GM23338 (cell line): ENCODE results near the gene PLAC8L1. TPM values are rescaled to one million over a fixed set of nuclear protein-coding genes. Genes with fewer than 3 reads are reported as not detected.

ENCODE experiments used
- ATAC-seq: fragments of 200-7000 bp; cut with Tn5 transposase; 3 replicates; pipeline ENCODE4 v1.9.1; 2020
- DNase-seq: peaks from one replicate; pipeline ENCODE4 v3.0.0-alpha.2; 2015; ENCODE audit warnings: low spot score
- H2AFZ ChIP-seq: fragments of 200-600 bp; sonication (generic); 2 replicates; pipeline ENCODE4 v1.8.0; 2016; ENCODE audit warnings: antibody characterized with exemption, mild to moderate bottlenecking, moderate library complexity
- H3F3A ChIP-seq: fragments of 200-600 bp; sonication (generic); replicated peaks from 2 replicates; pipeline ENCODE4 v1.8.0; 2017; ENCODE audit warnings: antibody characterized with exemption, mixed run types, low read depth
- H3K27ac ChIP-seq: fragments of 200-600 bp; sonication (generic); 2 replicates; pipeline ENCODE4 v1.6.1; 2016; ENCODE audit warnings: low read depth
- H3K27me3 ChIP-seq: fragments of 200-600 bp; sonication (generic); 2 replicates; pipeline ENCODE4 v1.8.0; 2016; ENCODE audit warnings: mild to moderate bottlenecking, mixed run types, moderate library complexity; ENCODE audit not compliant: insufficient read depth
- H3K36me3 ChIP-seq: fragments of 200-600 bp; sonication (generic); 2 replicates; pipeline ENCODE4 v1.8.0; 2016; ENCODE audit warnings: mild to moderate bottlenecking; ENCODE audit not compliant: insufficient read depth
- H3K4me1 ChIP-seq: fragments of 200-600 bp; sonication (generic); 2 replicates; pipeline ENCODE4 v1.8.0; 2016; ENCODE audit warnings: mild to moderate bottlenecking, moderate library complexity; ENCODE audit not compliant: insufficient read depth
- H3K4me2 ChIP-seq: fragments of 200-600 bp; sonication (generic); 2 replicates; pipeline ENCODE4 v1.7.1; 2017; ENCODE audit warnings: mixed run types
- H3K4me3 ChIP-seq: fragments of 200-600 bp; sonication (generic); 2 replicates; pipeline ENCODE4 v1.6.1; 2016; ENCODE audit warnings: mixed run types
- H3K79me2 ChIP-seq: fragments of 200-600 bp; sonication (generic); replicated peaks from 2 replicates; pipeline ENCODE4 v1.8.0; 2017; ENCODE audit warnings: mild to moderate bottlenecking; ENCODE audit not compliant: insufficient read depth
- H3K9me2 ChIP-seq: fragments of 200-600 bp; sonication (generic); 2 replicates; pipeline ENCODE4 v1.8.0; 2017; ENCODE audit not compliant: insufficient read depth
- H4K20me1 ChIP-seq: fragments of 200-600 bp; sonication (generic); replicated peaks from 2 replicates; pipeline ENCODE4 v1.8.0; 2017; ENCODE audit warnings: mild to moderate bottlenecking; ENCODE audit not compliant: insufficient read depth
- H3K27ac Mint-ChIP-seq: 2 replicates; pipeline ENCODE4 v1.8.0; 2020; ENCODE audit warnings: inconsistent platforms, mild to moderate bottlenecking, moderate library complexity, mixed read lengths
- H3K27me3 Mint-ChIP-seq: 3 replicates; pipeline ENCODE4 v1.8.0; 2022; ENCODE audit warnings: low read depth, mild to moderate bottlenecking, moderate library complexity, mixed read lengths, inconsistent platforms; ENCODE audit not compliant: insufficient read depth, poor library complexity
- H3K36me3 Mint-ChIP-seq: 3 replicates; pipeline ENCODE4 v1.8.0; 2021; ENCODE audit warnings: low read depth, mild to moderate bottlenecking, inconsistent platforms, moderate library complexity, mixed read lengths
- H3K4me1 Mint-ChIP-seq: 3 replicates; pipeline ENCODE4 v1.8.0; 2020; ENCODE audit warnings: mild to moderate bottlenecking, inconsistent platforms, mixed read lengths
- H3K4me3 Mint-ChIP-seq: 3 replicates; pipeline ENCODE4 v1.8.0; 2021; ENCODE audit warnings: moderate library complexity, mild to moderate bottlenecking, inconsistent platforms, mixed read lengths
- H3K9me3 Mint-ChIP-seq: 3 replicates; pipeline ENCODE4 v1.8.0; 2020; ENCODE audit warnings: moderate library complexity, mild to moderate bottlenecking, inconsistent platforms, mixed read lengths
- CREB1 ChIP-seq: fragments of 250-450 bp; sonication (Bioruptor Pico); IDR thresholded peaks from 2 replicates; pipeline ENCODE4 v1.5.0; 2020; ENCODE audit warnings: low read depth, mild to moderate bottlenecking, moderate library complexity
- EZH2 ChIP-seq: fragments of 200-600 bp; sonication (generic); IDR thresholded peaks from one replicate; pipeline ENCODE4 v1.8.0; 2017; ENCODE audit warnings: antibody characterized with exemption, mild to moderate bottlenecking, low read depth; ENCODE audit not compliant: unreplicated experiment
- EZH2phosphoT487 ChIP-seq: fragments of 200-600 bp; sonication (generic); IDR thresholded peaks from one replicate; pipeline ENCODE4 v1.8.1; 2018; ENCODE audit warnings: antibody characterized with exemption; ENCODE audit not compliant: unreplicated experiment
- JUNB ChIP-seq: IDR thresholded peaks from one replicate; pipeline ENCODE4 v1.6.1; 2016; ENCODE audit warnings: antibody characterized with exemption; ENCODE audit not compliant: unreplicated experiment
- NANOG ChIP-seq: IDR thresholded peaks from 2 replicates; pipeline ENCODE4 v1.6.1; 2016; ENCODE audit warnings: antibody characterized with exemption, borderline replicate concordance
- POLR2AphosphoS5 ChIP-seq: IDR thresholded peaks from 2 replicates; pipeline ENCODE4 v1.6.1; 2016; ENCODE audit warnings: antibody characterized with exemption, low read depth
- STAT1 ChIP-seq: IDR thresholded peaks from one replicate; pipeline ENCODE4 v1.6.1; 2016; ENCODE audit warnings: antibody characterized with exemption; ENCODE audit not compliant: unreplicated experiment
- ZNF114 ChIP-seq: fragments of 250-450 bp; sonication (Bioruptor Pico); IDR thresholded peaks from 2 replicates; pipeline ENCODE4 v1.5.0; 2020; ENCODE audit warnings: mild to moderate bottlenecking, moderate library complexity
- ZNF331 ChIP-seq: fragments of 250-450 bp; sonication (Bioruptor Pico); IDR thresholded peaks from 2 replicates; pipeline ENCODE4 v1.5.0; 2020; ENCODE audit warnings: low read depth, mild to moderate bottlenecking, moderate library complexity
- polyA plus RNA-seq: library from polyadenylated mRNA; unstranded; fragments of >200 nt; fragmentation: Nextera tagmentation; extraction: Ambion mirVana; gene quantifications from 2 replicates; pipeline ENCODE4 v1.2.1, GENCODE V29; 2016
- total RNA-seq: library from RNA; depleted of rRNA; stranded (reverse); fragments of >200 nt; shearing (Covaris generic); gene quantifications from 2 replicates; pipeline ENCODE4 v1.2.3, GENCODE V29; 2014
- TF ChIP-seq, protein P1 (sequence below): IDR thresholded peaks from one replicate; pipeline ENCODE4 v1.6.1; 2018; ENCODE audit warnings: antibody characterized with exemption; ENCODE audit not compliant: unreplicated experiment
- TF ChIP-seq, protein P2 (sequence below): IDR thresholded peaks from 2 replicates; pipeline ENCODE4 v1.6.1; 2016; ENCODE audit warnings: antibody characterized with exemption
- TF ChIP-seq, protein P3 (sequence below): fragments of 250-450 bp; sonication (Bioruptor Pico); IDR thresholded peaks from 2 replicates; pipeline ENCODE4 v1.5.0; 2020; ENCODE audit warnings: mild to moderate bottlenecking, moderate library complexity
- TF ChIP-seq, protein P4 (sequence below), 2 experiments: fragments of 200-600 bp in 1 of 2; sonication (generic) in 1 of 2; conservative IDR thresholded peaks; 2 replicates each; pipeline versions ENCODE4 v1.5.1 to v1.6.1; 2016 to 2017; ENCODE audit warnings: antibody characterized with exemption in 2 of 2, low read depth in 2 of 2, mild to moderate bottlenecking in 2 of 2, moderate library complexity in 1 of 2

The PLAC8L1 gene
- total and polyA plus RNA-seq, 2 experiments from 2014 or later = 2.0 TPM; not detected in 1

DNA sequence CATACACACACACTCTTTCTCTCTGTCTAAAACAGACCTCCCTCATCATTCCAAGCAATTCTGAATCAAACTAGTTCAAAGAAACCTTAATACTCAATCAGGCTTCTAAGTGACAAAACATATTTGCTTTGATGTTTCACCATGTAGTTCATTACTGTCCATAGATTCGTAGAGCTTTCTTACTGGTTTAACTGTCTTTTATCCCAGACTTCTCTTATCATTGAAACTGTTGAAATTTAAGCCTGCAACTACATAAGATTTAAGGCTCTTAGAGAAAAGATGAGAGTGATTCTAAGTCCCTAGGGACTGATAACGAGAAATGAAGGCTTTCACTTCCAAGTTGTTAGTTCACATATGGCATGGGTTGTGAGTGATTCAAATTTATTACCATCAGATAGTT lies 11.0 kb upstream of the PLAC8L1 start:
- Histone ChIP-seq H3K4me2 (no peak overlapping the region), H3K27ac (no peak overlapping the region), H3K4me1 (no peaks in the 10 kb centered on the region), H3K27me3 (no peaks in the 10 kb centered on the region), H3K79me2 (no peaks in the 10 kb centered on the region), H3K4me3 (no peak overlapping the region), H3K9me2 (no peaks in the 10 kb centered on the region), H2AFZ (no peak overlapping the region), H4K20me1 (0 out of 2 replicates have a peak, but pooled peaks cover 5% of the 10 kb centered on the region), H3K36me3 (peaks cover 72% of the 10 kb centered on the region), H3F3A (0 out of 2 replicates have a peak, but pooled peaks cover 5% of the 10 kb centered on the region)
- Mint-ChIP-seq H3K4me1 (no peaks in the 10 kb centered on the region), H3K36me3 (peaks cover 72% of the 10 kb centered on the region), H3K27ac (no peak overlapping the region), H3K9me3 (no peaks in the 10 kb centered on the region), H3K4me3 (no peak overlapping the region), H3K27me3 (peaks cover 3% of the 10 kb centered on the region)
- no peak for DNase-seq
- no peak for TF ChIP-seq EZH2phosphoT487
- TF ChIP-seq STAT1 = no peak
- TF ChIP-seq, protein P1, sequence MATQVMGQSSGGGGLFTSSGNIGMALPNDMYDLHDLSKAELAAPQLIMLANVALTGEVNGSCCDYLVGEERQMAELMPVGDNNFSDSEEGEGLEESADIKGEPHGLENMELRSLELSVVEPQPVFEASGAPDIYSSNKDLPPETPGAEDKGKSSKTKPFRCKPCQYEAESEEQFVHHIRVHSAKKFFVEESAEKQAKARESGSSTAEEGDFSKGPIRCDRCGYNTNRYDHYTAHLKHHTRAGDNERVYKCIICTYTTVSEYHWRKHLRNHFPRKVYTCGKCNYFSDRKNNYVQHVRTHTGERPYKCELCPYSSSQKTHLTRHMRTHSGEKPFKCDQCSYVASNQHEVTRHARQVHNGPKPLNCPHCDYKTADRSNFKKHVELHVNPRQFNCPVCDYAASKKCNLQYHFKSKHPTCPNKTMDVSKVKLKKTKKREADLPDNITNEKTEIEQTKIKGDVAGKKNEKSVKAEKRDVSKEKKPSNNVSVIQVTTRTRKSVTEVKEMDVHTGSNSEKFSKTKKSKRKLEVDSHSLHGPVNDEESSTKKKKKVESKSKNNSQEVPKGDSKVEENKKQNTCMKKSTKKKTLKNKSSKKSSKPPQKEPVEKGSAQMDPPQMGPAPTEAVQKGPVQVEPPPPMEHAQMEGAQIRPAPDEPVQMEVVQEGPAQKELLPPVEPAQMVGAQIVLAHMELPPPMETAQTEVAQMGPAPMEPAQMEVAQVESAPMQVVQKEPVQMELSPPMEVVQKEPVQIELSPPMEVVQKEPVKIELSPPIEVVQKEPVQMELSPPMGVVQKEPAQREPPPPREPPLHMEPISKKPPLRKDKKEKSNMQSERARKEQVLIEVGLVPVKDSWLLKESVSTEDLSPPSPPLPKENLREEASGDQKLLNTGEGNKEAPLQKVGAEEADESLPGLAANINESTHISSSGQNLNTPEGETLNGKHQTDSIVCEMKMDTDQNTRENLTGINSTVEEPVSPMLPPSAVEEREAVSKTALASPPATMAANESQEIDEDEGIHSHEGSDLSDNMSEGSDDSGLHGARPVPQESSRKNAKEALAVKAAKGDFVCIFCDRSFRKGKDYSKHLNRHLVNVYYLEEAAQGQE = no peak
- TF ChIP-seq, protein P2, sequence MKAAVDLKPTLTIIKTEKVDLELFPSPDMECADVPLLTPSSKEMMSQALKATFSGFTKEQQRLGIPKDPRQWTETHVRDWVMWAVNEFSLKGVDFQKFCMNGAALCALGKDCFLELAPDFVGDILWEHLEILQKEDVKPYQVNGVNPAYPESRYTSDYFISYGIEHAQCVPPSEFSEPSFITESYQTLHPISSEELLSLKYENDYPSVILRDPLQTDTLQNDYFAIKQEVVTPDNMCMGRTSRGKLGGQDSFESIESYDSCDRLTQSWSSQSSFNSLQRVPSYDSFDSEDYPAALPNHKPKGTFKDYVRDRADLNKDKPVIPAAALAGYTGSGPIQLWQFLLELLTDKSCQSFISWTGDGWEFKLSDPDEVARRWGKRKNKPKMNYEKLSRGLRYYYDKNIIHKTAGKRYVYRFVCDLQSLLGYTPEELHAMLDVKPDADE = no peak
- TF ChIP-seq JUNB = no peak
- TF ChIP-seq, protein P3, sequence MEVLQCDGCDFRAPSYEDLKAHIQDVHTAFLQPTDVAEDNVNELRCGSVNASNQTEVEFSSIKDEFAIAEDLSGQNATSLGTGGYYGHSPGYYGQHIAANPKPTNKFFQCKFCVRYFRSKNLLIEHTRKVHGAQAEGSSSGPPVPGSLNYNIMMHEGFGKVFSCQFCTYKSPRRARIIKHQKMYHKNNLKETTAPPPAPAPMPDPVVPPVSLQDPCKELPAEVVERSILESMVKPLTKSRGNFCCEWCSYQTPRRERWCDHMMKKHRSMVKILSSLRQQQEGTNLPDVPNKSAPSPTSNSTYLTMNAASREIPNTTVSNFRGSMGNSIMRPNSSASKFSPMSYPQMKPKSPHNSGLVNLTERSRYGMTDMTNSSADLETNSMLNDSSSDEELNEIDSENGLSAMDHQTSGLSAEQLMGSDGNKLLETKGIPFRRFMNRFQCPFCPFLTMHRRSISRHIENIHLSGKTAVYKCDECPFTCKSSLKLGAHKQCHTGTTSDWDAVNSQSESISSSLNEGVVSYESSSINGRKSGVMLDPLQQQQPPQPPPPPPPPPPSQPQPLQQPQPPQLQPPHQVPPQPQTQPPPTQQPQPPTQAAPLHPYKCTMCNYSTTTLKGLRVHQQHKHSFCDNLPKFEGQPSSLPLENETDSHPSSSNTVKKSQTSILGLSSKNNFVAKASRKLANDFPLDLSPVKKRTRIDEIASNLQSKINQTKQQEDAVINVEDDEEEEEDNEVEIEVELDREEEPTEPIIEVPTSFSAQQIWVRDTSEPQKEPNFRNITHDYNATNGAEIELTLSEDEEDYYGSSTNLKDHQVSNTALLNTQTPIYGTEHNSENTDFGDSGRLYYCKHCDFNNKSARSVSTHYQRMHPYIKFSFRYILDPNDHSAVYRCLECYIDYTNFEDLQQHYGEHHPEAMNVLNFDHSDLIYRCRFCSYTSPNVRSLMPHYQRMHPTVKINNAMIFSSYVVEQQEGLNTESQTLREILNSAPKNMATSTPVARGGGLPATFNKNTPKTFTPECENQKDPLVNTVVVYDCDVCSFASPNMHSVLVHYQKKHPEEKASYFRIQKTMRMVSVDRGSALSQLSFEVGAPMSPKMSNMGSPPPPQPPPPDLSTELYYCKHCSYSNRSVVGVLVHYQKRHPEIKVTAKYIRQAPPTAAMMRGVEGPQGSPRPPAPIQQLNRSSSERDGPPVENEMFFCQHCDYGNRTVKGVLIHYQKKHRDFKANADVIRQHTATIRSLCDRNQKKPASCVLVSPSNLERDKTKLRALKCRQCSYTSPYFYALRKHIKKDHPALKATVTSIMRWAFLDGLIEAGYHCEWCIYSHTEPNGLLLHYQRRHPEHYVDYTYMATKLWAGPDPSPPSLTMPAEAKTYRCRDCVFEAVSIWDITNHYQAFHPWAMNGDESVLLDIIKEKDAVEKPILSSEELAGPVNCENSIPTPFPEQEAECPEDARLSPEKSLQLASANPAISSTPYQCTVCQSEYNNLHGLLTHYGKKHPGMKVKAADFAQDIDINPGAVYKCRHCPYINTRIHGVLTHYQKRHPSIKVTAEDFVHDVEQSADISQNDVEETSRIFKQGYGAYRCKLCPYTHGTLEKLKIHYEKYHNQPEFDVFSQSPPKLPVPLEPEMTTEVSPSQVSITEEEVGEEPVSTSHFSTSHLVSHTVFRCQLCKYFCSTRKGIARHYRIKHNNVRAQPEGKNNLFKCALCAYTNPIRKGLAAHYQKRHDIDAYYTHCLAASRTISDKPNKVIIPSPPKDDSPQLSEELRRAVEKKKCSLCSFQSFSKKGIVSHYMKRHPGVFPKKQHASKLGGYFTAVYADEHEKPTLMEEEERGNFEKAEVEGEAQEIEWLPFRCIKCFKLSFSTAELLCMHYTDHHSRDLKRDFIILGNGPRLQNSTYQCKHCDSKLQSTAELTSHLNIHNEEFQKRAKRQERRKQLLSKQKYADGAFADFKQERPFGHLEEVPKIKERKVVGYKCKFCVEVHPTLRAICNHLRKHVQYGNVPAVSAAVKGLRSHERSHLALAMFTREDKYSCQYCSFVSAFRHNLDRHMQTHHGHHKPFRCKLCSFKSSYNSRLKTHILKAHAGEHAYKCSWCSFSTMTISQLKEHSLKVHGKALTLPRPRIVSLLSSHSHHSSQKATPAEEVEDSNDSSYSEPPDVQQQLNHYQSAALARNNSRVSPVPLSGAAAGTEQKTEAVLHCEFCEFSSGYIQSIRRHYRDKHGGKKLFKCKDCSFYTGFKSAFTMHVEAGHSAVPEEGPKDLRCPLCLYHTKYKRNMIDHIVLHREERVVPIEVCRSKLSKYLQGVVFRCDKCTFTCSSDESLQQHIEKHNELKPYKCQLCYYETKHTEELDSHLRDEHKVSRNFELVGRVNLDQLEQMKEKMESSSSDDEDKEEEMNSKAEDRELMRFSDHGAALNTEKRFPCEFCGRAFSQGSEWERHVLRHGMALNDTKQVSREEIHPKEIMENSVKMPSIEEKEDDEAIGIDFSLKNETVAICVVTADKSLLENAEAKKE = no peak
- TF ChIP-seq, protein P4, sequence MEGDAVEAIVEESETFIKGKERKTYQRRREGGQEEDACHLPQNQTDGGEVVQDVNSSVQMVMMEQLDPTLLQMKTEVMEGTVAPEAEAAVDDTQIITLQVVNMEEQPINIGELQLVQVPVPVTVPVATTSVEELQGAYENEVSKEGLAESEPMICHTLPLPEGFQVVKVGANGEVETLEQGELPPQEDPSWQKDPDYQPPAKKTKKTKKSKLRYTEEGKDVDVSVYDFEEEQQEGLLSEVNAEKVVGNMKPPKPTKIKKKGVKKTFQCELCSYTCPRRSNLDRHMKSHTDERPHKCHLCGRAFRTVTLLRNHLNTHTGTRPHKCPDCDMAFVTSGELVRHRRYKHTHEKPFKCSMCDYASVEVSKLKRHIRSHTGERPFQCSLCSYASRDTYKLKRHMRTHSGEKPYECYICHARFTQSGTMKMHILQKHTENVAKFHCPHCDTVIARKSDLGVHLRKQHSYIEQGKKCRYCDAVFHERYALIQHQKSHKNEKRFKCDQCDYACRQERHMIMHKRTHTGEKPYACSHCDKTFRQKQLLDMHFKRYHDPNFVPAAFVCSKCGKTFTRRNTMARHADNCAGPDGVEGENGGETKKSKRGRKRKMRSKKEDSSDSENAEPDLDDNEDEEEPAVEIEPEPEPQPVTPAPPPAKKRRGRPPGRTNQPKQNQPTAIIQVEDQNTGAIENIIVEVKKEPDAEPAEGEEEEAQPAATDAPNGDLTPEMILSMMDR (conservative IDR thresholded peaks at IDR 0.05; ENCODE audit: low read depth in 2 of 2) = no peak
- TF ChIP-seq CREB1 = no peak
- TF ChIP-seq POLR2AphosphoS5 = no peak
- TF ChIP-seq NANOG = no peak
- TF ChIP-seq EZH2 = no peak
- no peak for TF ChIP-seq ZNF331 (CRISPR knock-in tag)
- no peak for TF ChIP-seq ZNF114 (CRISPR knock-in tag)
- no peak for ATAC-seq
